Epithelial cell of esophagus (primary cell): ENCODE measurements around the gene SCYL2.
A peak's percentile ranks its signal among the peaks of the same experiment; 100 is the strongest.

Experiments
- DNase-seq: peaks from one replicate; pipeline ENCODE4 v3.0.0; 2010; ENCODE audit warnings: low read depth
- H3K4me3 ChIP-seq: 2 replicates; pipeline ENCODE4 v1.5.1; 2011; ENCODE audit warnings: mild to moderate bottlenecking, low read length, control low read depth
- TF ChIP-seq, protein P1 (sequence below): IDR thresholded peaks from 2 replicates; pipeline ENCODE4 v1.5.1; 2011; ENCODE audit warnings: low read depth, mild to moderate bottlenecking, low read length, control low read depth, inconsistent platforms; ENCODE audit not compliant: insufficient read depth; ENCODE audit errors: missing control alignments

SCYL2 gene

DNA sequence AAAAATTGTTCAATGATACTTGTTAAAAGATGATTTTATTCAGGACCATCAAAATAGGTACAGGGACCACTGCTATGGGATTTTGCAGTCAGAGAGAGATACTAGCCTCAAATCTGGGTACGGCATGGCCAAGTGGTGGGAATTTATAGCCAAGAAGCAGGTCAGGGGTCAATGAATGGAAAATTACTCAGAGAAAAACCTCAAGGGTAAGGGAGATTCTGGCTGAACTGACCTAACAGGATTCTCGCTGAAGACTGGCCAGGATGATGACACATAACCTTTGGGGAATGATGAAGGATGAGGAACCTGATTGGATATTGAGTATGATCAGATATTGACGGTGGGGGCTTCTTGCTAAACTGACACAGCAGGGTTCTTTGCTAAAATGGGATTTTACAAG lies 32.8 kb upstream of the SCYL2 start:
- H3K4me3 ChIP-seq: no peak overlapping the region
- peak; percentile 61 for DNase-seq

DNA sequence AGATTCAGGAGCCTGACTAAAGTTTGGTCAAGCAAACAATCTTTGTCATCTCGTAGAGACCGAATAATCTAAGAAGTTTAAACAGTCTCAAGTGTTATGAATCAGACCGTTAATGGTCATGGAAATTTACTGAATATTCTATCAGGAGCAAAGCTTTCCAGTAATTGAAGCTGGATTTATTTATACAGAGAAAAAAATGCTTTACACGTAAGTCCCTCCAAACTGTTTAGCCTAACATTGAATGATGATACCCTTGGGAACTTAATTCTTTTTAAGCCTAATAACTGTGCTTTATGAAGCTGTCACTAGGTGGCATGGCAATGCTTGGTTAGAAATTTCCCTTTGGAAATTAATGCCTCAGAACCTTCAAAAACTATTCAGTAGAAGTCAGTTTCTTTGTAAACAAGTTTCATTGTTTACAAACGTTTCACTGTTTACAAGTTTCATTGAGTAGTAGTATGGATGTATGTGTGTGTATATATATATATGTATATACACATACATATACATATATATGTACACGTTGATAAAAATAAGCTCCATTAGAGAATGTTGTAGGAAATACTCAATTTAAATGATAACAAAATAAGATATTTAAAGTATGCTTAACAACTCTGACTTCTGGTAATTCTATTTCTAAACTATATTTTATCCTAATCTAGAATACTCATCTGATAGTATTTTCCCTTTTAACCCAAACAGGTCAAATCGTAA lies 32.2 kb upstream of the SCYL2 start:
- DNase-seq: peak; percentile 64
- TF ChIP-seq, protein P1, sequence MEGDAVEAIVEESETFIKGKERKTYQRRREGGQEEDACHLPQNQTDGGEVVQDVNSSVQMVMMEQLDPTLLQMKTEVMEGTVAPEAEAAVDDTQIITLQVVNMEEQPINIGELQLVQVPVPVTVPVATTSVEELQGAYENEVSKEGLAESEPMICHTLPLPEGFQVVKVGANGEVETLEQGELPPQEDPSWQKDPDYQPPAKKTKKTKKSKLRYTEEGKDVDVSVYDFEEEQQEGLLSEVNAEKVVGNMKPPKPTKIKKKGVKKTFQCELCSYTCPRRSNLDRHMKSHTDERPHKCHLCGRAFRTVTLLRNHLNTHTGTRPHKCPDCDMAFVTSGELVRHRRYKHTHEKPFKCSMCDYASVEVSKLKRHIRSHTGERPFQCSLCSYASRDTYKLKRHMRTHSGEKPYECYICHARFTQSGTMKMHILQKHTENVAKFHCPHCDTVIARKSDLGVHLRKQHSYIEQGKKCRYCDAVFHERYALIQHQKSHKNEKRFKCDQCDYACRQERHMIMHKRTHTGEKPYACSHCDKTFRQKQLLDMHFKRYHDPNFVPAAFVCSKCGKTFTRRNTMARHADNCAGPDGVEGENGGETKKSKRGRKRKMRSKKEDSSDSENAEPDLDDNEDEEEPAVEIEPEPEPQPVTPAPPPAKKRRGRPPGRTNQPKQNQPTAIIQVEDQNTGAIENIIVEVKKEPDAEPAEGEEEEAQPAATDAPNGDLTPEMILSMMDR: peak; percentile 72
- no peak overlapping the region for H3K4me3 ChIP-seq

More for the DNA sequence above, 32.8 kb upstream of the SCYL2 start:
- TF ChIP-seq, protein P1: no peak

DNA sequence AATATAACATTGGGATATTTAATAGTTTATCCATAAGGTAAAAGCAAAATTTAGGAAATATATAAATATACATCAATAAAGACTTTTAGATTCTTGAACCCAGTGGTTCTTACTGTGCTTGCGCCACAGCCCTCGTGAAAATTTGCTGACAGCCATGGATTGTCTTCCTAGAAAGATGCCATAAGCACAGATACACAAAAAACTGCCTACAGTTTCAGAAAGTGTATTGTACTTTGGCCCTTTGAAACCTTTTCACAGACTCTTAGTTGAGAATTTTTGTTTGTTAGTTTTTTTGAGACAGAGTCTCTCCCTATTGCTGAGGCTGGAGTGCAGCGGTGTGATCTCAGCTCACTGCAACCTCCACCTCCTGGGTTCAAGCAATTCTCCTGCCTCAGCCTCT lies 28.2 kb upstream of the SCYL2 start:
- H3K4me3 ChIP-seq: no peak overlapping the region
- TF ChIP-seq, protein P1: no peak
- DNase-seq: no peak

DNA sequence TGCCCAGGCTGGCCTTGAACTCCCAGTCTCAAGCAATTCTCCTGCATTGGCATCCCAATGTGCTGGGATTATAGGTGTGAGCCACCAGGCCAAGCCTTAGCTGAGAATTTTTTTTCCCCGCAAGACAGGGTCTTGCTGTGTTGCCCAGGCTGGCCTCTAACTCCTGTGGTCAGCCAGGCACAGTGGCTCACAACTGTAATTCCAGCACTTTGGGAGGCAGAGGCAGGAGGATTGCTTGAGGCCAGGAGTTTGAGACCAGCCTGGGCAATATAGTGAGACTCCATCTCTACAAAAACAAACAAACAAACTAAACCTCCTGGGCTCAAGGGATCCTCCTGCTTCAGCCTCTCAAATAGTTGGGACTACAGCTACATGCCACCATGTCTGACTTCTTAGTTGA lies 27.4 kb upstream of the SCYL2 start:
- H3K4me3 ChIP-seq: no peak overlapping the region
- TF ChIP-seq, protein P1: no peak
- DNase-seq: no peak

DNA sequence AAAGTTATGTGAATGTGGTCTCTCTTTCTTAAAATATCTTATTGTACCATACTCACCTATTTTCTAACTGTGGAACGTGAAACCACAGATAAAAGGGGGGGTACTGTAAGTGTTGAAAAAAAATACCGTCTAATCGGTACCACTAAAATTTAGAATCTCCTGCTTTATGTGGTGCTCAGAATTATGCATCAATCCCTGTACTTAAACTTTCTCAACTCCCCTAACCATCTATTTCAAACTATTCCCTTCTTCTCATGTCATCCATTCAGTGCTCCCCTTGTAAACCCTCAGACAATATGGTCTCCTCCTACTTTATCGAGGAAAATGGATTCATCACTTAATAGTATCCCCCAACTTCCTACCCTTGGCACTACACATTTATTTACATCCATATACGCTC lies 23.8 kb upstream of the SCYL2 start:
- H3K4me3 ChIP-seq: no peak overlapping the region
- no peak for DNase-seq
- TF ChIP-seq, protein P1: no peak

DNA sequence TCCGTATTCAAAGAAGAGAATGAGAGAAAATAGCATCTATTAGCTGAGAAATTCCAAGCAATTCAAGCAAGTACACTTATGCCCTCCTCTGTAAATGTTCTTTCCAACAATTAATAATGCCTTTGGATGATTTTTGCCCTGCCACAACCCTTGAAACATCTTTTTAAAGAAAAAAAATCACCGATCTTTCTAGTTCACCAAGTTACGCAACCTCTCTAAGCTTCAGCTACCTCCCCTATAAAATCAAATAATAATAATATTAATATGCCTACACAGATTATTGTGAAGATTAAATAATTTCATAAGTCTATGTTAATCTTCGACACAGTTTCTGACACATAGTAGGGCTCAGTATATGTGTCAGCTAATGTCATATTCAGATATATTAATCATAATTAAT lies 19.2 kb upstream of the SCYL2 start:
- no peak overlapping the region for H3K4me3 ChIP-seq
- DNase-seq: no peak
- TF ChIP-seq, protein P1: no peak

DNA sequence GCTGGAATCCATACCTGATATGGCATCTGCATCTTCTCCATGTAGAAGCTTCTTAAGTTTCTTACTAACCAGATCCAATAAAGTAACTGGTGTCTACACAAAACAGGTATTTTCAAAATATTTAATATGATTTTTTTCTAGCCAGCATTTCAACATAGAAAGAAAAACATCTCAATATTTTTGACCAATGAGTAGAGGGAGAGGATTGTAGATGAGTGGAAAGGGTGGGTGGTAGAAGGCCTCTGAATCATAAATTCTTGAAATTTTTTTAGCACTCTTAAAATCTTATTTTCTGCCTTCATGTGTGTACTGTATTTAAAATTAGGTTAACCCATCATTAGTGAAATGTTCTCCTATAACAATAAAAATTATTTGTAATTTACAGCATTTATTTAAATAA lies 18.1 kb upstream of the SCYL2 start:
- no peak for DNase-seq
- TF ChIP-seq, protein P1: no peak
- H3K4me3 ChIP-seq: no peak overlapping the region
